ENCODE results near the gene RHOBTB1.
"Not testable (repeated sequence)": the region's sequence is repeated elsewhere in the genome, so short reads cannot be mapped to it uniquely, and the experiment has no call there.

Gene RHOBTB1

DNA sequence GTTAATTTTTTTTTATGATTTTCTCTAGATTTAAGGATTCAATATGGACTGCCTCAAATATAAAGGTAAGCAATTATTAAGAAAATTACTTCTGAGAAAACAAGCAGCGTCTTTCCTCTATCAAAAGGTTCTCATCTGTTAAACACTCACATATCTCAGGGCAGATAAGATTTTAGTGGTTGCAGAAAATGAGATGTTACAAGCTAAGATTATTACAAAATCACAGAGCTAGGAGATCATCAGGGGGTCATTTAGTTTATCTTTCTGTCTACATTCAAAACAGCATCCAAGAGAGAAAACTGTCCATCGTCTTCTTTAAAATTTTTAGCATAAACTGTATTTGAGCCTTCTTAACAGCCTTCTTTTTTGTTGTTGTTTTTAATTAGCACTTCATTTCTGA lies 29.1 kb upstream of the RHOBTB1 start:
- H3K4me3 ChIP-seq (ENCODE audit: low read length): no peak overlapping the region
- no peak for TF ChIP-seq ZNF274 (IDR thresholded peaks at IDR 0.05; ENCODE audit: low read depth, low read length)

DNA sequence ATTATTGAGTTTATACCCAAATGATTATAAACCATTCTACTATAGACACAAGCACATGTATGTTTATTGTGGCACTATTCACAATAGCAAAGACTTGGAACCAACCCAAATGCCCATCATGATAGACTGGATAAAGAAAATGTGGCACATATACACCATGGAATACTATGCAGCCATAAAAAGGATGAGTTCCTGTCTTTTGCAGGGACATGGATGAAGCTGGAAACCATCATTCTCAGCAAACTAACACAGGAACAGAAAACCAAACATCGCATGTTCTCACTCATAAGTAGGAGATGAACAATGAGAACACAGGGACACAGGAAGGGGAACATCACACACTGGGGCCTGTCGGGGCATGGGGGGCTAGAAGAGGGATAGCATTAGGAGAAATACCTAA lies 28.2 kb upstream of the RHOBTB1 start:
- not testable (repeated sequence) for H3K4me3 ChIP-seq (ENCODE audit: low read length)

DNA sequence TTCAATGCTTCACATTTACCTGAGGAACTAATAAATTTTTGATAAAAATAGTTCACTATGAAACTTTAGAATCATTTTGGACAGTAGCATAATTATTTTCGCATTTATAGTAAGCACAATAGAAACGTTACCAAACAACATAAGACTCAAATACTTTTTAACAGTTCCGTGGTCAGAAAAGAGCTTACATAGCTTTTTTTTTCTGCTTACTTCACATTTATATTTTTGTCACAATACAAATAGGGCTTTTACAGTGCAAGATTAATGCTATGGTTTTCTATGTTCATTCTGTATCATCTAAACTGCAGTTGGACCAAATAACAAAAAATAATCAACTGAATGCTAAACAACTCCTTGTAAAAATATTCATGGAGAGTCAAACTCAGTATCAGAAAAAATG lies 26.5 kb upstream of the RHOBTB1 start:
- no peak for TF ChIP-seq ZNF274 (IDR thresholded peaks at IDR 0.05; ENCODE audit: low read depth, low read length)
- no peak overlapping the region for H3K4me3 ChIP-seq (ENCODE audit: low read length)

DNA sequence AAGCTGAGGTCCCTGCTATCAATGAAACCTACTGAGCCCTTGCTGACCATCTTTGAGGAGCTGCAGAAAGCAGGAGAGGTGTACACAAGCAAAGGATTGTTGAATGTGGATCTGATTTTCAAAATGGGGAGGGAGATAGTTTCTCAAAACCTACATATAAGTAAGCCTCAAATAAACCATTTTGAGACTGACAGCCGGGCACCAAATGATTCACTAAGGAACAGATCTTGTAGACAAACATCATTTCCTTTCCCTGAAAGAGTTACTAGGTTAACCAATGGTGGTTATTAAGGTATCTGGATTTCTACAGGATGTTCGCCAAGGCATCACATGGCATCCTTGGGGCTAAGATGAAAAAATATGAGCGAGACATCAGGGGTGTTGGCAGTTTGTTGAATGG lies 24.5 kb upstream of the RHOBTB1 start:
- H3K4me3 ChIP-seq (ENCODE audit: low read length): no peak overlapping the region
- no peak for TF ChIP-seq ZNF274 (IDR thresholded peaks at IDR 0.05; ENCODE audit: low read depth, low read length)

DNA sequence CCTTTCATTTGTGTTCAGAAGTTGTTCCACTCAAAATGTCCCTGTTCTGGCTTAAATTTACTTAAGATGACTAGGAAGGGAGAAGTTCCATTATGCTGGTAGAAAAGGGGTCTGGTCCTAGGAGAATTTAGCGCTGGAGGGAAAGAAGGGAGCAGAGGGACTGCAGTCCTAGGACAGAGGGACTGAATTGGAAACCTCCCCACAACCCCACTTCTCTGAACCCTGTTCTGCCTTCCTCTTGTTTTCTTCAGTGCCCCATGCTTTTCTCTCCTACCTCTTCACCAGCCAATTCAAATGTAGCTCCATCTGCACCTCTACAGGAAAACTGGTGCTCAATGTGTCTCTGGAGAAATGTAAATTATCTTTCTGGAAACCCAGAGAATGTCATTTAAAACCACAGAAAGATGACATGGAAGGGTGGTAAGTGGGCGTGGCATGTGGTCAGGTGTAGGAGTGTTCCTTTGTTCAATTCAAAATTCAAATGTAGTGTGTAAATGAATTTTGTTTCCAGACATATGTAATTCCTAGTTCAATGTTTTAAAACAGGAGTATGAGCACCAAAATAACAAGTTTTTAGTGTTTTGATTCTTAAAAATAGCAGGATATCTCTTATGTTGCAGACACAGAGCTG lies 24.0 kb upstream of the RHOBTB1 start:
- no peak for TF ChIP-seq ZNF274 (IDR thresholded peaks at IDR 0.05; ENCODE audit: low read depth, low read length)
- H3K4me3 ChIP-seq (ENCODE audit: low read length): no peak overlapping the region

DNA sequence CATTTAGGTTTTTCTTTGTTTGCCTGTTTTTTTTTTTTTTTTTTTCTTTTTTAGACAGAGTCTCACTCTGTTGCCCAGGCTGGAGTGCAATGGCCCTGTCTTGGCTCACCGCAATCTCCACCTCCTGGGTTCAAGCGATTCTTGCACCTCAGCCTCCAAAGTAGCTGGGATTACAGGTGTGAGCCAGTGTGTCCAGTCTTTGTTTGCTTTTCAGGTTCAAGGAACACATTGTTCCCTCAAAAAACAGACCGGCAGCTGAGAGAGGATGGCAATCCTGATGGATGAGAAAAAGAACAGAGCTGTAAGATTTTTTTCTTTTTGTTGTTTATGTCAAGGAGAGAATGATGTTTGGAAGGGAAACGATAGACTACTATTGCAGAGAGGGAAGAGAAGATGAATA lies 23.3 kb upstream of the RHOBTB1 start:
- TF ChIP-seq ZNF274 (IDR thresholded peaks at IDR 0.05; ENCODE audit: low read depth, low read length): no peak
- H3K4me3 ChIP-seq (ENCODE audit: low read length): no peak overlapping the region

DNA sequence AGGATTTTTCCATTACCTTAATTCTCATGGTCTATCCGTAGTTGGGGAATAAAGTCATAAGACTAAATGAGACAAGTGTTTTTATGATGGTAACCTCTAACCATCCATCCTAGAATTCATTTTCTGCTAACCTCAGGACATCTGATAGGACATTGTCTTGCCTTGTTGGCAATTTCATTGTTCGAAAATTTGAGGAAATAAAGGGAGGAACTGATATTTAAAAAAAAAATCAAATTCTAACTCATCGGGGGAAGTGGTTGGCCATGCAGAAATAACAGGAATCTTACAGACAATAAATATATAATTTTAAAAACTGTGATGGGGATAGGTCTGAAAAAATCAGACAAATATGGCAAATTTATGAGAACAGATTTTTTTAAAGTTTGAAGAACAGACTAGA lies 21.7 kb upstream of the RHOBTB1 start:
- H3K4me3 ChIP-seq (ENCODE audit: low read length): no peak overlapping the region
- TF ChIP-seq ZNF274 (IDR thresholded peaks at IDR 0.05; ENCODE audit: low read depth, low read length): no peak

DNA sequence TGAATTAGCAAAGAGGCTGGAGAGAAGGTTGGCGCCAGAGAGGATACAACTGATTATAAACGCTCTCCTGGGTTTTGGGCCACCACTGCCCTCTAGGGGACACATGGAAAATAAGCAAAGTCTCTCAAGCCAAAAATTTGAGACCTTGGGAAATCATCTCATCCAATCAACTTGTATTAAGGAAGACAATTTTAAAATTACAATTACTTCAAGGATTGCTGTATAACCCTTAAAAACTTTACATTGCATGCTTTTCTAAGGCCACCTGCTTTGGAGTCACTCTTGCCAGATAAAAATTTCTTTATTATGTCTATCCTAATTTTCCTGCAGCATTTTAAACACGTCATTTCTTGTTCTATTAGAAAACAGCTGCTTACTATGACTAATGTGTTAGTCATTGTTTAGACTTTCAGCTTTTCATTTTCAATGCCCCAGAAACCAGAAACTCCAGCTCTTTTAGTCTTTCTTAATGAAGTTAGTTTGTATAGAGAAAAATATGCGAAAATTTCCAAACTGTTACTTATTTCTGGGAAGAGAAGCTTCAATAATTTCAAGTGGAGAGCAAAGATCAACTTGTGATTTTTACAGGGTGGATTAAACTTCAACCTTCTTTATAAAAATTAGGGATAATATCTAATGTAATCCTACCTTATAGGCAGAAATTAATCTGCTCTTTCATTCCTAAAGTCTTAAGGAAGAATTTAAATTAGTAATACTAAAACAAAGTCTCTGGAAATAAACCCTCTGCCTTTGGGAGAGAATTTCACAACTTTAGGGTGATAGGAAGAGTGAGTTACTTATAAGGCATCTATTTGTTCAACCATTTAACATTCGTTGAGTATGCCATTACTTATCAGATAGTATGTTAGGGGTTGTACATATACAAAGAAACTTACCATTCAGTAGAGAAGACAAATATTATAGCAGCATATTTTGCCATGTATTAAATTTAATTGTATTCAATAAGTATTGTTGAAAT lies 20.6 kb upstream of the RHOBTB1 start:
- no peak for TF ChIP-seq ZNF274 (IDR thresholded peaks at IDR 0.05; ENCODE audit: low read depth, low read length)
- no peak overlapping the region for H3K4me3 ChIP-seq (ENCODE audit: low read length)

DNA sequence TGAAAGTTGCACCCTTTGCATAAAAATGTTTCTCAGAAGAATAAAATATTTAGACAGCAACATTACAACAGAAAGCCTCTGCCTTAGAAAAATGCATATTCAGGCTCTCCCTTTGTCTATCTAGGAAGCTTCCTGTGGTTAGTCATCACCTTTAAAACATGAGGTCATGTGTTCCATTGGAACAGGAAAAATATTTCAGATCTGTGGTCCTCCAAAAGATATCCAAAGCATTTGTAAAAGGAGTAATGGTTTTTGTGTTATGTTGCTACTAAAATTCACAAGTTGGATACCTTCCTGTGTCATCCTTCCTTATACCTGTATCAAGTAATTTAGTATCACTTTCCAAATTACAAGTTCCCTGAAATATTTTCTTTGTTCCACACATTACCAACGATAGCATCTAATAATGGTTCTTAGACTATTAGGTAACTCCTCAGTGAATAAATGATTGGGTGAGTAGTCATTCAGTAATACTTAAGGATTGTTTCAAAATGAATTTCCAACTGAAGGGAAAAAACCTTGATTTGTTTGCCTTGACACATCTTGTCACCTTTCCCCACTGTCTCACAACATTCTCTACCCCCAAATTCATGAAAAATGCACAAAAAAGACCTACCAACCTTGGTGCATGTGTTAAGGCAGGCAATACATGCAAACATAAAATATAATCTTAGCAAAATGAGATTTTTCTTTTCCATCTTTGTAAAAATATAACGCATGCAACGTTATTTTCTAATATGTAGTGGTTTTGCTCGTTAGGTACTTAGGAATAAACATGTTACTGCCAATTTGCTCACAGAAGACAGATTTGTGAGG lies 19.7 kb upstream of the RHOBTB1 start:
- no peak for TF ChIP-seq ZNF274 (IDR thresholded peaks at IDR 0.05; ENCODE audit: low read depth, low read length)
- no peak overlapping the region for H3K4me3 ChIP-seq (ENCODE audit: low read length)

DNA sequence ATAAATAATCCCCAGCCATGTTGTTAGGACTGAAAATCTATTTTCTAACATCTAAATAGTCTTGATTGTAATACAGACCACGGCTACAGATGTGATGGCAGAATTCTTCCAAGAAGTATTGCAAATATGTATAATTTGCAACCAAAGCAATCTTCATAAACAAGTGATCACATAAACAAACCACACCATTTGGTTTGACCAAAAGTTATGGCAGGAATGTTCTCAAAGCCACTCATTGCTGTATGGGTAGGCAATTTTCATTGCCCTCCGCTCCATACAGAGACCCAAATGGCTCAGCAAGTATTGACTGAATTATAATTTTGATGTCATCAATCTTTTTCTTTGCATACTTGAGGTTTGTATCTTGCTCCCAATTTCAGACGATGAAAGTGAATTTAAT lies 19.0 kb upstream of the RHOBTB1 start:
- no peak for TF ChIP-seq ZNF274 (IDR thresholded peaks at IDR 0.05; ENCODE audit: low read depth, low read length)
- no peak overlapping the region for H3K4me3 ChIP-seq (ENCODE audit: low read length)

DNA sequence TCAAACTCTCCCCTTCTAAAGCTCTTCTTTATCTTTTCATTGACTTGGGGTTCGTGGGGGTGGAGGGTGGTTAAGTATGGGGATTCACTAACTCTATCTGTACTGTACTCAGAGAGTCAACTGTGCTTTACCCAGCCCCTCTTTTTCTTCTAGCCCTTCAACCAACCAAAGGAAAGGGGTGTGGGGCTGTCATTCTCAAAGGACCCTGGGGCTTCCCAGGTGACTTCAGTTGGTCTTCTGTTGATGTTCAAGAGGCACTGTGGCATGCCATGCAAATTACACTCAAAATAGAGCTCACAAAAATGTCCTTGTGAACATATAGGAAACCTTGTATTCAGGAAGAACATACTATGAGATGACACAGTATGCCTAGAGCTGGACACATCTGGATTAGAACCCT lies 16.9 kb upstream of the RHOBTB1 start:
- no peak overlapping the region for H3K4me3 ChIP-seq (ENCODE audit: low read length)
- TF ChIP-seq ZNF274 (IDR thresholded peaks at IDR 0.05; ENCODE audit: low read depth, low read length): no peak

DNA sequence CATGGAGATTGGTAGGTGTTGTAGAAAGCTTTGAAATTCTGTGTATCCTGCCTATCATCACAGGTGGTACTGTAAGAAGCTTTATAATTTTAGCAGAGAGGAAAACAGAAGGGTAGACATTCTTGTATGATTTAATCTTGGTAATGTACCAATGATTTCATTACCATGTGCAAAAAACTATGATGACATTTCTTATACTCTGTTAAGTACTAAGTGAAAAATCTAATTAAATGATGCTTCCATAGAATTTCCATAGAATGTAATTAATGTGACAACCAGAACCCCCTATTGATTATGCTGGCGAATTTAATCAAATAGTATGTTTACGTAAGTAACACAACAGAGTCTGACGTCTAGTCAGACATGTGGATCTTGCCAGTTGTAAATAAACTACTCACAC lies 16.0 kb upstream of the RHOBTB1 start:
- TF ChIP-seq ZNF274 (IDR thresholded peaks at IDR 0.05; ENCODE audit: low read depth, low read length): no peak
- no peak overlapping the region for H3K4me3 ChIP-seq (ENCODE audit: low read length)

DNA sequence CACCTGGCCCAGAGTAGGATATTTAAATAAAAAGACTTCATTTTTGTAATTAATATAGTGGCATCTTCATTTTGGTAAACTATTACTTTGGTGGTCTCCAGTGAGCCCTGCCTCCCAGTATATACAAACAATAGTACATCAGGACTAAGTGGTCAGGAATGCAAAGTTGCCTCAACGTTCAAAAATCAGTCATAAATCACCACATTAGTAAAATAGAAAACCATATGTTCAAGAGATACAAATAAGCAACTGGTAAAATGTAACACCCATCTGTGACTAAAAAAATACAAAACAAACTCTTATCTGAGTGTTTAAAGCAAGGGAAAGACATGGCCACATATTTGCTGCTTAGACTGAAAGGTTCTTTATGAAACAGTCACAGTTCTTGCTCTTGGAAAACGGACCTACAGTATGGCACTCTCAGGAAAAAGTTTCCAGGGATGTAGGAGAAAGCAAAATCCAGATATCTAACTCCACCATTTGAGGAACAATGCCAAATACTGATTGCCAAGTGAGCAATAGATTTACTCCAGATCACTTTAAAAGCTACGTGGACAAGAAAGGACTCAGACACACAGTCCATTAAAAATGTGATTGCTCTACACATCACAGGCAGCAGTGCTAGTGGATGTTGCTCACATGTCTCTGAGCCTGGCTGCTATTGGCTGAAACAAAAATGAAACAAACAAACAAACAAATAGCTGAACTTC lies 15.1 kb upstream of the RHOBTB1 start:
- H3K4me3 ChIP-seq (ENCODE audit: low read length): no peak overlapping the region
- no peak for TF ChIP-seq ZNF274 (IDR thresholded peaks at IDR 0.05; ENCODE audit: low read depth, low read length)

DNA sequence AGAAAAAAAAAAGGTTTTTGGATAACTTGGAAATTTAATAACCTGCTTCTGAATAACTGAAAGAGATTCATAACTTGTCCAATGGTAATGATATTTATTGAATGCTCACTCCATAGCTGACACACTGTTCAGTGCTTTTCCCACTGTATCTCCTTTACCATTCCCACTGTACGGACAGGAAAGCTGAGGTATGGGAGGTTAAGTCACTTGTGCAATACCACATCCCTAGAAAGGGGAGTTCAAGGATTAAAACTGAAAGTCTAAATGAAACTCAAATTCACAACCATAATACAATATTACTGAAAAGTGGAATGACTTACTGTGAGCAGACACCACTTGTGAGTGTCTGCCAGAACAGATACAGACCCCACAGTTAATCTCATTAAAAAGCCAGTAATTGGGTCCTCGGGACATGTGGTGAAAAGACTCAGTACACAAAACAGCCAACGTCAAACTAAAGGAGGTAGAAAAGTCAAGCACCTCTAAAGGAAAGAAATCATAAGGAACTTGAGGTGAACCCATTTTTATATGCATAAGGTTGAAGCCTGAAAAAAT lies 13.8 kb upstream of the RHOBTB1 start:
- no peak for TF ChIP-seq ZNF274 (IDR thresholded peaks at IDR 0.05; ENCODE audit: low read depth, low read length)
- H3K4me3 ChIP-seq (ENCODE audit: low read length): no peak overlapping the region

Measured in GM08714 (cell line).